Vagina (tissue), 2 donors: ENCODE data around the gene TRMU.

Source experiments
- CTCF ChIP-seq, 3 experiments: fragments of 450-650 bp in 2 of 3; fragments of 200-600 bp in 1 of 3; sonication (generic) in 1 of 3; IDR thresholded peaks; one replicate each; pipeline ENCODE4 v1.5.1; 2017 to 2019; ENCODE audit warnings: antibody characterized with exemption in 3 of 3, mild to moderate bottlenecking in 2 of 3, moderate library complexity in 2 of 3
- POLR2AphosphoS5 ChIP-seq, 2 donors: sonication (generic); formaldehyde crosslinking; IDR thresholded peaks; one replicate each; pipeline ENCODE4 v1.9.0; 2017; ENCODE audit warnings: antibody characterized with exemption in 2 of 2, mild to moderate bottlenecking in 2 of 2, low read depth in 1 of 2; ENCODE audit not compliant: insufficient read depth in 1 of 2

GRCh38 chr22:46327691-46328465, 7.6 kb upstream of the TRMU start:
- no peak for TF ChIP-seq CTCF (IDR thresholded peaks at IDR 0.05)
- TF ChIP-seq POLR2AphosphoS5 (IDR thresholded peaks at IDR 0.05; ENCODE audit: insufficient read depth in 1 of 2, low read depth in 1 of 2), result no peak
